Measurements from ENCODE around the gene MYO7B.

Gene MYO7B

DNA sequence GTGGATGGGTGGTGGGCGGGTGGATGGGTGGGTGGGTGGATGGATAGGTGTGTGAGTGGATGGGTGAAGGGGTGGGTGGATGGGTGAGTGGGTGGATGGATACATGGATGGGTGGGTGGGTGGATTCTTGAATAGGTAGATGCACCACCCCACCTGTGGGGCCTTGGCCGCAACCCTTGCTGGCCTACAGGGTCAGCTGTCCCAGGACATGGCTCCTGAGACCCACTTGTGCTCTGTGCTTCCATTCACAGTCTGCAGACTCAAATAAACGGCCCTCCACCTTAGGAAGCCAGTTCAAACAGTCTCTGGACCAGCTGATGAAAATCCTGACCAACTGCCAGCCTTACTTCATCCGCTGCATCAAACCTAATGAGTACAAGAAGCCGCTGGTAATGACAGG lies 54.4 kb downstream of the MYO7B start:
- no peak for DNase-seq (ENCODE audit: low read depth)

DNA sequence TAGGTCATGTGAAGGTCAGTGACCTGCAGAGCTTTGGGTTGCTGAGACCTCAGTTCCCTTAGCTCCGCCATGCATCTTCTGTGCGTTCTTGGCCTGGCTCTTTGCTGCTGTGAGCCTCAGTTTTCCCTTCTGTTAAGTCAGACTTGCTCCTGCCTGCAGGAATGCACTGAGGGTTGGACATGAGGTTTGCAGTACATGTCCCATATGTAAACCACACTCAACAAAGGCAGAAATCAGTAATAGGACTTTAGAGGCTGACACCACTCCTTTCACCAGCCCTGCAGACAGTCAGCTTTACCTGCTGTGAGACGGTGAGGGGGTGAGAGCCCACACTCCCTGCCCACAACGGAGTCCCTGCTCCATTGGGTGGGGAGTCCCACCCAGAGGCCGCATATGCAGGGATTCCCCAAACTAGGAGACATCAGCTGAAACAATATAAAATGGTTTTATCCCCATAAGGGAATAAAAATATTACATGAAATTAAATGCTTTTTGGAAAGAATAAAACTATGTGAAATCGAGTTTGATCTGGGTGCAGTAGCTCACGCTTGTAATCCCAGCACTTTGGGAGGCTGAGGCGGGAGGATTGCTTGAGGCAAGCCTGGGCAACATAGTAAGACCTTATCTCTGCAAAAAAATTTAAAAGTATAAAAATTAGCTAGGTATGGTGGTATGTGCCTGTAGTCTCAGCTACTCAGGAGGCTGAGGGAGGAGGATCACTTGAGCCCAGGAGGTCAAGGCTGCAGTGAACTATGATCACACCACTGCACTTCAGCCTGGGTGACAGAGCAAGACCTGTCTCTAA lies 55.1 kb downstream of the MYO7B start:
- DNase-seq (ENCODE audit: low read depth): no peak

DNA sequence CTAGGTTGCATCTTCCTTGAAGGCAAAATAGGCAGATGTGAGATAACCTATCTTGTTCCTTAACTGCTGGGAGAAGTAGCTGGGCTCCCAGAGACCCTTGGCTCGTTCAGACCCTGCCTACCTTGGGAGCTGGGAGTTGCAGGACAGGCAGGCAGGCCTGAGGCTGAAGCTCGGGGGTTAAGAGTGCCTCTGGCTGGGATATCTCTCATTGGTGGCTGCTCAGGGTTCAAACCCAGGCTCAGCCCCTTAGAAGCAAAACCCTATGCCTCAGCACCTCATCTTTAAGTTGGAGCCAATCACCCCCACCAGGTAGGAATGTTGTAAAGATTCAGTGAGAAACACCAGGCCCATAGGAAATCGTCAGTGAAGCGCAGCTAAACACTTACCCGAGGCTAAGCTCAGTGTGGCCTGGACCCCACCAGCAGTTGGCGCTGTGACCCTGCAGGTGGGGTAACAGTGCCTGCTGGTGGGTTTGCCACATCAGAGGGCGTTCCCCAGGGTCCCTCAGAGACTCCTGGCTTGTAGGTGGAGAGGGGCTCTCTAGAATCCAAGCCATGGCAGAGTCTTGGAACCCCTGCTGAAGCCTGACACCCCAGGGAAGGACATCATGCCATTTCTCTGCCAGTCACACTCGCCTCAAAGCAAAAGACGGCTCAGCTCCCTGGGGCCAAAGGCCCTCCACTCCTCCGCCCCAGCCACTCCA lies 55.9 kb downstream of the MYO7B start:
- no peak for DNase-seq (ENCODE audit: low read depth)

DNA sequence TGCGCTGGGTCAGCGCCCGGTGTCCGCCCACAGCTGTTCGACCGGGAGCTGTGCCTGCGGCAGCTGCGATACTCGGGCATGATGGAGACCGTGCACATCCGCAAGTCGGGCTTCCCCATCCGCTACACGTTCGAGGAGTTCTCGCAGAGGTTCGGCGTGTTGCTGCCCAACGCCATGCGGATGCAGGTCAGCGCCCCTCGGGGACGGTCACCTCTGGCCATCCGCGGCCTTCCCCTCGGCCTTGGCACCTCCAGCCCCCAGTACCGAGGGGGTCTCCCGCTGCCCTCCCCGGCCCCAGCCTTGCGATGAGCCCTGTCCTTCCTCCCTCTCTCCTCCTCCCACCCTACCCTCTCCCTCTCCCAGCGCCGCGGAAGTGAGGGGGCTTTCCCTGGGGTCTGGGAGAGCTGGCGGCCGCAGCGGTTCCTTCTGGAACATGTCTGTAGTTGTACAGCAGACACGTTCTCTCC lies 57.3 kb downstream of the MYO7B start:
- no peak for DNase-seq (ENCODE audit: low read depth)

DNA sequence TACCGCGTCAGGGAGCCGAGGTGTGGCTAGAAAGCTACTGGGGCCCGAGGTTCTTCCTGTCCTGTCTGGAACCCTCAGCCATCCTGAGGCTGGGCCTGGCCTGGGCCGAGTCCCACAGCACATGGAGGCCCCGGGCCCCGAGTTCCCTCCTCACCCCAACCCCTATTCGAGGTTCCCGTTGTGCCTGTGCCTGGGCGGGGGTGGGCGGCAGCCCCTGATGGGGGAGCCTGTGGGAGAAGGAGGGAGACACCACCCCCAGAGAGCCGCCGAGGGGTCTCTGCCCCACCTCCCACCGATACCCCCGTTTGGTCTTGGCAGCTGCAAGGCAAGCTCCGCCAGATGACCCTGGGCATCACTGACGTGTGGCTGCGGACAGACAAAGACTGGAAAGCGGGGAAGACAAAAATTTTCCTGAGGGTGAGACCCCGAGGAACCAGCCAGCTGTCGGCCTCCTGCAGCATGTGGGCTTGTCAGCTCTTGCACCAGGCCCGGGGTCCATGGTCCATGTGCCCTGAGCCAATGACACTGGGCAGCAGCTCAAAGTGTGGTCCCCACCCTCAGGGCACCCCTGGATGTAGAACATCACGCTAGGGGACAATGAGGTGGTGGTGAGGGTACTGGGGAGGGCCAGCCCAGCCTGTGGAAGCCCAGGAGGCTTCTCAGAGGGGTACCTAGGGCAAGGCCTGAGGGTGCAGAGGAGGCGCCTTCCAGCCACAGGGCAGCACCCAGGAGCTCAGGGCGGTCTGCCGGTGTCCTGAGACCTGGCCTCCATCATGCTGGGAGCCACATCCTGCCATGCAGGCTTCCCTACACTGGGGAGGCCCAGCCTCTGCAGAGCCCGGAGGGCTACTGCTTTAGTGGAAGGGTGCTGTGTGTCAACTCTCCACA lies 58.0 kb downstream of the MYO7B start:
- no peak for DNase-seq (ENCODE audit: low read depth)

DNA sequence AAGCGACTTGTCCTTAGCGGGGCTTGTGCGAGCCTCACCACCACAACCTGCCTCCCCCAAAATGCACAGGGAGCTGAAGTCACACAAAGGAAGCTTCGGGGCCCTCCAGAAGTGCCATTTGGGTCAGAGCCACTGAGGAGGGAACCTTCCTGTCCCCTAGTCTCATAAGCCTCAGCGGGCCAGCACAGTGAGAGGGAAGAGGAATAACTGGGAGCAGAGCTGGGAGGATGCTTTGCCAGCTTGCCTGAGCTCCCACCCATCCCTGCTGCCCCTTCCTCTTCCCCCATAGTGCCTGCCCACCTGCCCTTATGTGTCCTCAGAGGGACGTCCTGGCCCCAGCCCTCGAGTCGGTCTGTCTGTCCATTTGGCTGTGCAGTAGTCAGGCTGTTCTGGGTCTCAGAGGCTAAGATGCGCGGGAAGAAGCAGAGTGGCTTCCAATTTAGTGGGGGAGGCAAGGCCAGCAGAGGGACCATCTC lies 58.7 kb downstream of the MYO7B start:
- DNase-seq (ENCODE audit: low read depth): no peak

DNA sequence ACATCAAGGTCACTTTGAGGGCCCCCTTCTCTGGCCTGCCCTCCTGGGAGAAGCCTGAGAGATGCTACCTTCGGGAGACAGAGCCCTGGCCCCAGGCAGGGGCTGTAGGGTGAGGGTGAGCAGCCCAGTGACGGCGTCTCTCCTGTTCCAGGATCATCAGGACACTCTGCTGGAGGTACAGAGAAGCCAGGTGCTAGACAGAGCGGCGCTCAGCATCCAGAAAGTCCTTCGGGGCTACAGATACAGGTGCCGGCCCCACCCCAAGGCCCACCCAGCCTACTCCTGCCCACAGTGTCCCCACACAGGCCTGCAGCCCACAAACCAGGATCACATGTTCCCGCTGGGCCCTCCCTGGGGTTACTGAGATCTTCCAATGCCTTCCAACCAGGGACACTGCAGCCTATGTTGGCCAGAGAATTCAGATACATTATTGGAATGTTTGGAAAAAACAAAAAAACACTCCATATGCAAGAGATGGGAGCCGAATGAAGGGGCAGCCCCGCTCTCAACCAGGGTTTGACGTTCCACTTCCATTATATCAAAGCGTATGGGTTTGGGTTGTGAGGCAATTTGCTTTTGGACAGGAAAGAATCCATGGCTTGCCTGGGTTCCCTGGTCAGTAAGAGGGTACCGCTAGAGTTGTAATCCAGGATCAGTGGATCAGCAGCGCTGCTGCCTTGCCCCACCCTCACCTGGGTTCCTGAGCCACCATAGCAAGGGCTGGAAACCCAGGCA lies 61.0 kb downstream of the MYO7B start:
- DNase-seq (ENCODE audit: low read depth): no peak

DNA sequence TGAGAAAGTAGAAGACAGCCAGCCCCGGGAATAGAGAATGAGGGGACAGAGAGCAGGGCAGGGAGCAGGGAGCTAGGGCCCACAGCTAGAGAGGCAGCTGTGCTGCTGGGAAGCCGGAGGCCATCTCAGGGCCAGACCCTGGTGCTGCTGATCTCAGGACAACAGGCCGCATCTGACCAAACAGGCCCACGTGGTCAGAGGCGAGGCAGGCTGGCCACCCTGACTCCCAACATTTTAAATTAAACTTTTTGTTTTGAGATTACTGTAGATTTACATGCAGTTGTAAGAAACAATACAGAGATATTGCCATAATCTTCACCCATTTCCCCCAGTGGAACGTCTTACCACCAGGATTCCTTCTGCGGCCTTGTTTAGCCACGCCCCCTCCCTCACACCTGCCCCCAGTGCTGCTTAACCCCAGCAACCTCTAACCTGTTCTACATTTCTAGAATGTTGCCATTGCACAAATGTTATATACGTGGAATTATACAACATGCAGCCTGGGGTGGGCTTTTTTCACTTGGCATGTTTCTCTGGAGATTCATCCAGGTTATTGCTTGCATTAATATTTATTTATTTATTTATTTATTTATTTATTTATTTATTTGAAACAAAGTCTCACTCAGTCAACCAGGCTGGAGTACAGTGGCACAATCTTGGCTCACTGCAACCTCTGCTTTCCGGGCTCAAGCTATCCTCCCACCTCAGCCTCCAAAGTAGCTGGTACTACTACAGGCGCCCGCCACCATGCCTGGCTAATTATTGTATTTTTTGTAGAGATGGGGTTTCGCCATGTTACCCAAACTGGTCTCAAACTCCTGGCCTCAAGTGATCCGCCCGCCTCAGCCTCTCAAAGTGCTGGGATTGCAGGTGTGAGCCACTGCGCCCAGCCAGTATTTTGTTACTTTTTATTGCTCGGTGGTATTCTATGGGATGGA lies 61.8 kb downstream of the MYO7B start:
- no peak for DNase-seq (ENCODE audit: low read depth)

DNA sequence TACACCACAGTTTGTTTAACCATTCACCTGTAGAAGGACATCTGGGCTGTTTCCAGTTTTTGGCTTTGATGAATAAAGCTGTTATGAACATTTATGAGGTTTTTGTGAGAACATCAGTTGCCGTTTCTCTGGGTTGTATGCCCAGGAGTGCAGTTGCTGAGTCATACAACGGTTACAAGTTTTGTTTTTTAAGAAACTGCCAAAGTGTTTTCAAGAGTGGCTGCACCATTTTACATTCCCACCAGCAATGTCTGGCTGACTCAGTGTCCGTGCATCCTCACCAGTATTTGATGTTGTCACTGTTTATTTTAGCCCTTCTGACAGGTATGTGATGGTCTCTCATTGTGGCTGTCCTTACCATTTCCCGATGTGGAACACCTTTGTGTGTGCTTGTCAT lies 62.5 kb downstream of the MYO7B start:
- peak; percentile 16 for DNase-seq (ENCODE audit: low read depth)

DNA sequence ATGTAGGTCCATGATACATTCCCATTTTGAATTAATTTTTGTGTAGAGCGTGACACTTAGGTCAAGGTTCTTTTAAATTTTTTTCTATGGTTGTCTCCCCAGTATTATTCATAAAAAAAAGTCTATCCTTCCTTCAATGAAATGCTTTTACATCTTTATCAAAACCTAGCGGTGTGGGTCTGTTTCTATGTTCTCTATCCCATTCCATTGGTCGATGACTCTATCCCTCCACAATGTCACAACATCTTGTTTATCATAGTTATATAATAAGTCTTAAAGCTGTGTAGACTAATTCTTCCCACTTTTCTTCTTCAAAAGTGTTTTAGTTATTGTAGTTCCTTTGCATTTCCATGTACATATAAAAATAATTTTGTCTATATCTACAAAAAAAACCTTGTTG lies 63.2 kb downstream of the MYO7B start:
- DNase-seq (ENCODE audit: low read depth): no peak

DNA sequence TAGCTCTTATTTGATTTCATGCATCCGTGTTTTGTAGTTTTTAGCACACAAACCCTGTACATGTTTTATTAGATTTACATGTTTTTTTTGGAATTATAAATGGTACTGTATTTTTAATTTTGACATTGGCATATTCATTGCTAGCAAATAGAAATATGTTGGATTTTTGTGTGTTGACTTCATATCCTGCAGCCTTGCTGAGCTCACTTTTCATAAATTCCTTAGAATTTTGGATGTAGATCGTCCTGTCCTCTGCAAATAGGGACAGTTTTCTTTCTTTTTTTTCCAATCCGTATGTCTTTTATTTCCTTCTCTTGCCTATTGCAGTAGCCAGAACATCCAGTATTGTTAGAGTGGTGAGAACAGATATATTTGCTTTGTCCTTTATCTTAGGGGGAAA lies 63.7 kb downstream of the MYO7B start:
- no peak for DNase-seq (ENCODE audit: low read depth)

DNA sequence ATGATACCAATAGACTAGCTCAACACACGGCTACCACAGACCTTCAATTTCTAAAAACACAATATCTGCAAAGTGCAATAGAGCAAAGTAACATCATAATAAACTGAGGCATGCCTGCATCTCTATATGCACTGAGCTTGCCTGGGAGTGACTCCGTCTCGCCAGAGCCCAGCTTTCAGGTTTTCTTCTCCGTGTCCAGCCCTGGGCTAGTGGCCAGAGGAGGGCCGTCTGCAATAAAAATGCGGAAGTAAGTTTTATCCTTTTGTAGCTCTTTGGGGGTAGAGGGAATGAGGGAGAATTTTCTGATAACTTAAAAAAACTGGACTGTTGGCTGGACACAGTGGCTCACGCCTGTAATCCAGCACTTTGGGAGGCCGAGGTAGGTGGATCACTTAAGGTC lies 69.5 kb downstream of the MYO7B start:
- DNase-seq (ENCODE audit: low read depth): no peak

DNA sequence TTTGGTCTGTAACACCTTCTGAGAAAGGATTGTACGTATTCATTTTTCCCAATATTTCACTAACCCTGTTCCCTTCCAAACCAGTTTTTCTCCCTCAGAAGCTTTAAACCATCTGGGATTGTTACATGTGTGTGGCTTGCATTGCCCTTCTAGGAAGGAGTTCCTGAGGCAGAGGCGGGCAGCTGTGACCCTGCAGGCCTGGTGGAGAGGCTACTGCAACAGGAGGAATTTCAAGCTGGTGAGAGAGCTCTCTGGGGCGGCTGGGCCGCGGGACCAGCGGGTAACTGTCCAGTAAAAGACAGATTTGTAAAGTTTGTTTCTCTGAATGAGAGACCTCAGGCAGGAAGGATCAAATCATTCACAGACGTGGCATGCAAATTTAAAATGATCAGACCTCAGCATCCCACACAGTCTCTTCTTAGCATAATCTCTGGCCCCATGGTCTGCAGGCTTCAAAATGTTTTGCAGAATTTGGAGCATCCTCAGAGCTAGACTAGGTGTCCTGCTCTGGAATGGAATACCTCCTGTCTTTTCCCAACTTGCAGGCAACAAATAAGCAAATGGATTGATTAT lies 70.3 kb downstream of the MYO7B start:
- DNase-seq (ENCODE audit: low read depth): no peak

DNA sequence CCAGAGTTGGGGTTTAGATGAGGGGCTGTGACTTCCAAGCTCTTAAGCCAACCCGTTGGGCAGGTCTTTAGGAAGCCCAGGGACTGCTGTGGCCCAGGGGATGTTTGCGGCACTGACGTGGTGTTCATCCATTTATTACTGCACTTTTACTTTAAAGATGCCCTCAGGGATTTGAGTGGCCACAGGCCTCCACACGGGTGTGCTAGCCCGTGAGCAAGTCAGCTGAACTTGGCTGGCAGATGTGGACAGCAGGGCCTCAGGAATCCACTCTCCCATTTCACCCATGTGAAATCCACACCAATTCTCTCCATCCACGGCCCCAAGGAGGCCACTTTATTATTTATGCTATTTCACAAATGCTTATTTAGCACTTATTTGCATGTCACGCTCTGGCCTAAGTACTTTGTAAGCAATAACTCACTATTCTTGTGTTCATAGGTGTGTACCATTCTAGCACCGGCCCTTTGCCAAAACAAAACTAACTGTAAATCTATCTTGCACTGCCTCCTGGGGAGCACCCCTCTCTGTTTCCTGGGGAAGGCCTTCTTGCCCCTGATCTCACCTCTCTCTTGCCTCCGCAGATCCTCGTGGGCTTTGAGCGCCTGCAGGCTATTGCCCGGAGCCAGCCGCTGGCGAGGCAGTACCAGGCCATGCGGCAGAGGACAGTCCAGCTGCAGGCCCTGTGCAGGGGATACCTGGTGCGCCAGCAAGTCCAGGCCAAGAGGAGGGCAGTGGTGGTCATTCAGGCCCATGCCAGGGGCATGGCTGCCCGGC lies 71.3 kb downstream of the MYO7B start:
- no peak for DNase-seq (ENCODE audit: low read depth)

DNA sequence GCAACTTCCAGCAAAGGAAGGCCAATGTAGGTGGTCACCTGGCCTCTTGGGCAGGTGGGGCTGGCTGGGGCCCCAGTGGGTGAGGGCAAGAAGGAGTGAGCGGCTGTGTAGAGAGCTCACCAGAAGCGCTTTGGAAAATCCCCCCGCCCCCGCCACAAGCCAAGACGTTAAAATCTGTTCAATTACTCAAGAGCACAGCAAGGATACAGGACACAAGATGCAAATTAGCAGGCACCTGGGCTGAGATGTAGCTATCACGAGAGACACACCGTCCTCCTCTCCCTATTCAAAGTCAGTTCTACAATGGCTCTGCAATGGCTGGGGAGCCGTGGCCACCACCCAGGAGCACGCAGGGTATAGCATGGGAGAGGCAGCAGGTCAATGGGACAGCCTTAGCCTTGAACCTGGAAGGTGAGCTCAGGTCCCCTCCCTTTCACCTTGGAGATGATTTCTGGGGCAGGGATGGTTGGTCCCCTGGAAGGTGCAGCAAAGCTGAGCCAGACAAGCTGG lies 72.0 kb downstream of the MYO7B start:
- DNase-seq (ENCODE audit: low read depth): no peak

DNA sequence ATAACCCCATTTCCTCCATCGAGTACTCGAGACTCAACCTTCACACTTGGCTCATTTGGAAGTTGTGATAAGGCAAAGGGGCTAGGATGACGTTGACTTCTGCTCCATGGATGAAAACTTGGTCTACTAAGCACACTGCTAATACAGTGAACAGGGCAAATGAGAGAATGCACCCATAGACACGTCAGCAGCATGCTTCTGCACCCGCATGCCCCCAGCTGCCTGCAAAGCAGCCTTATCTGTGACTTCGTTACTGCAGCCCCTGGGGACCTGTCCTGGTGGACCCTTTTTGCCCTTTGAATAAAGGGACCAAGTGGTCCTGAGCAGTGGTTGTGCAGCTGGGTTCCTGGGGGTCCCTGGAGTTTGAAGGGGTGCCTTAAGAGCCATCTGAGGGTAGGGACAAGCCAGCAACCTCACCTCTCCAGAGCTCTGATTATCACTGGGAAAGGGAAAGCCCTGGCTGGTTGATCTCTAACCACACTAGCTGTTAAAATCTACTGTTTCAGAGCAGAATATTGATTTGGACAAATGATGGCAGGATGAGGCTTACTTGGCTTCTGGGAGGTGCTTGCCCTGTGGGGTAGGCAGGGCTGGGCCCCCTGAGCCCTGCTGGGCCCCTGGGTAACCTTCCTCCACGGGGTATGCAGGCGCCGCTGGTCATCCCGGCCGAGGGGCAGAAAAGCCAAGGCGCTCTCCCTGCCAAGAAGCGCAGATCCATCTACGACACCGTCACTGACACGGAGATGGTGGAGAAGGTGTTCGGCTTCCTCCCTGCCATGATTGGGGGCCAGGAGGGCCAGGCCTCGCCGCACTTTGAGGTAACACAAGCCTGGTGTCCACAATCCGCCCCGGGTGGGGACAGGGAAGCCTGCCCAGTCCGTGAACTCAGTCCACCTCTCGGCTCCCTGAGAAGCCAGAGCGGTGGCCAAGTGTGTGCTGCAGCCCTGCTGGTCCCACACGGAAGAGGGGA lies 72.9 kb downstream of the MYO7B start:
- no peak for DNase-seq (ENCODE audit: low read depth)

DNA sequence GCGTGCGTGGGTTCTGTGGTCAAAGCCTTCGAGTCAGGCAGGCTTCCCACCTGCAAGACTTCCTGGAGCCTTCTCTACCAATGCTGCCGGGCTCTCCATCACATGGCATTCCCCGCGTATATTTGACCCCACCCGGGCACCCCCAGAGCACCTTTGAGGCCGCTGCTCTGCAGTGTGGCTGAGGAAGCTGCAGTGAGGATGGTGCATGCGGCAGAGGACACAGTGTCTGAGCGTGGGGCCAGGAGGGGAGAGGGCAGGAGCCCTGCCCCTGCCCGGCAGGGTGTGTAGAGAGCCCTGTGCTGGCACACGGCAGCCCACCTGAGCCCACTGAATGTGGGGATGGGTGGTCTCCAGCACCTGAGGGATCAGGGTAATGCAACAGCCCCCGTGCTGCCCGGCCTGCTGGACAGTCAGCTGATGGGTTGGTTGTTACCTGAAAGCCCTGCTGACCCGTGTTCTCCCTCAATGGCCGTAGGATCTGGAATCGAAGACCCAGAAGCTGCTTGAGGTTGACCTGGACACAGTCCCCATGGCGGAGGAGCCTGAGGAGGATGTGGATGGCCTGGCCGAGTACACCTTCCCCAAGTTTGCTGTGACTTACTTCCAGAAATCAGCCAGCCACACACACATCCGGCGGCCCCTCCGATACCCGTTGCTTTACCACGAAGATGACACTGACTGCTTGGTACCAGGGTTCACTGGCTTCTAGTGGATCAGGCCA lies 73.7 kb downstream of the MYO7B start:
- no peak for DNase-seq (ENCODE audit: low read depth)
